Esophagus muscularis mucosa (tissue), 4 donors: ENCODE measurements around the gene H2AZ2. TPM values are rescaled to one million over a fixed set of nuclear protein-coding genes. Genes with fewer than 3 reads are reported as not detected.

Experiments
- DNase-seq: peaks from one replicate; pipeline ENCODE4 v3.0.0-alpha.2; 2017; ENCODE audit errors: extremely low spot score
- H3K27ac ChIP-seq, 4 donors: fragments of 200-600 bp; sonication (generic); replicated peaks in 1 of 4; 1 replicate in 3 of 4; 2 replicates in 1 of 4; pipeline ENCODE4 v1.5.1; 2016 to 2019; ENCODE audit warnings: mild to moderate bottlenecking in 1 of 4
- H3K27me3 ChIP-seq, 4 donors: fragments of 200-600 bp; sonication (generic); one replicate each; pipeline versions ENCODE4 v1.5.1 to v1.6.0; 2016 to 2019
- H3K36me3 ChIP-seq, 4 donors: fragments of 200-600 bp; sonication (generic); one replicate each; pipeline ENCODE4 v1.5.1; 2016 to 2019
- H3K4me1 ChIP-seq, 4 donors: fragments of 200-600 bp; sonication (generic); one replicate each; pipeline ENCODE4 v1.5.1; 2016 to 2019
- H3K4me3 ChIP-seq, 4 donors: fragments of 200-600 bp; sonication (generic); 1 replicate in 2 of 4; 2 replicates in 2 of 4; pipeline ENCODE4 v1.5.1; 2016 to 2019; ENCODE audit warnings: mild to moderate bottlenecking in 4 of 4, moderate library complexity in 1 of 4
- H3K9me3 ChIP-seq, 4 donors: fragments of 200-600 bp; sonication (generic); 1 replicate in 3 of 4; 2 replicates in 1 of 4; pipeline ENCODE4 v1.5.1; 2016 to 2019
- CTCF ChIP-seq, 3 experiments: fragments of 200-600 bp in 2 of 3; fragments of 450-650 bp in 1 of 3; sonication (generic) in 2 of 3; IDR thresholded peaks; one replicate each; pipeline ENCODE4 v1.5.1; 2017 to 2019; ENCODE audit warnings: antibody characterized with exemption in 3 of 3, mild to moderate bottlenecking in 2 of 3, moderate library complexity in 1 of 3
- EP300 ChIP-seq: sonication (generic); formaldehyde crosslinking; IDR thresholded peaks from one replicate; pipeline ENCODE4 v1.6.1; 2017; ENCODE audit warnings: antibody characterized with exemption
- POLR2A ChIP-seq: fragments of 450-650 bp; IDR thresholded peaks from one replicate; pipeline ENCODE4 v1.6.1; 2017; ENCODE audit warnings: antibody characterized with exemption, moderate library complexity, mild to moderate bottlenecking, low read depth
- POLR2AphosphoS5 ChIP-seq, 2 donors: sonication (generic); formaldehyde crosslinking; IDR thresholded peaks; one replicate each; pipeline ENCODE4 v1.6.1; 2017; ENCODE audit warnings: antibody characterized with exemption in 2 of 2
- WGBS: methylation state at CpG from one replicate; pipeline ENCODE4 v1.1.5; 2018; 5-methylcytosine and 5-hydroxymethylcytosine counted together
- intact Hi-C: fragments of 100-400 bp; cut with DNase I; formaldehyde crosslinking; loops from one replicate; pipeline ENCODE4 v1.15.1; 2023
- total RNA-seq, 4 donors: library from RNA; depleted of rRNA; stranded (reverse); fragments of >200 nt; gene quantifications; one replicate each; pipeline versions ENCODE4 v1.1.0 to v1.2.1, GENCODE V29; 2016

The H2AZ2 gene
- total RNA-seq, 4 donors from 2014 or later = 175 to 227 (median 203) TPM

GRCh38 chr7:44782460-44782859, 65.4 kb downstream of the H2AZ2 start:
- Histone ChIP-seq H3K36me3 (no peaks in the 10 kb centered on the region), H3K4me3 (no peak overlapping the region), H3K4me1 (no peaks in the 10 kb centered on the region), H3K27ac (no peak overlapping the region), H3K27me3 (no peaks in the 10 kb centered on the region), H3K9me3 (peaks cover 0 to 7% (median 0%) of the 10 kb centered on the region in 4 donors)
- DNase-seq = no peak
- TF ChIP-seq POLR2A (no peak), POLR2AphosphoS5 (IDR thresholded peaks at IDR 0.05) (no peak), CTCF (IDR thresholded peaks at IDR 0.05) (no peak), EP300 (no peak)
- 83% methylated on average over 1 of the region's 1 CpG for WGBS
- intact Hi-C loops = no loop called here

Other genes with a start within 250 kb of the H2AZ2 start
- gene OGDH, start 241.5 kb downstream of the H2AZ2 start, total RNA-seq = 100 to 1,000 TPM; 135 to 184 (median 145) TPM
- gene ZMIZ2, start 99.2 kb downstream of the H2AZ2 start, total RNA-seq = 10 to 100 TPM; 12.4 to 36.0 (median 28.4) TPM
- 1,000 to 10,000 TPM; 1,223 to 1,666 (median 1,462) TPM for gene PPIA, start 51.4 kb downstream of the H2AZ2 start, total RNA-seq
- gene PURB, start 37.4 kb upstream of the H2AZ2 start, total RNA-seq = 10 to 100 TPM; 40.9 to 50.2 (median 46.3) TPM
- gene MYO1G, start 130.9 kb upstream of the H2AZ2 start, total RNA-seq = 1 to 10 TPM in 3 of 4 donors, under 1 TPM in 1; 0.78 to 6.8 (median 3.1) TPM
- gene CCM2, start 152.1 kb upstream of the H2AZ2 start, total RNA-seq = 10 to 100 TPM; 40.3 to 61.7 (median 49.4) TPM
- gene NACAD, start 240.9 kb upstream of the H2AZ2 start, total RNA-seq = 10 to 100 TPM in 2 of 4 donors, 1 to 10 TPM in 2; 7.3 to 15.5 (median 10.8) TPM